Duodenal mucosa (tissue), 2 donors: Measurements from ENCODE around the gene SF3B5.

Experiments
- H3K27ac ChIP-seq: one replicate; pipeline ENCODE4 v1.7.0; 2013; ENCODE audit warnings: low read depth, low read length
- H3K27me3 ChIP-seq, 2 donors: one replicate each; pipeline ENCODE4 v1.7.0; 2013; ENCODE audit warnings: low read length in 2 of 2, control low read depth in 1 of 2; ENCODE audit not compliant: insufficient read depth in 2 of 2, control insufficient read depth in 1 of 2
- H3K36me3 ChIP-seq, 2 donors: one replicate each; pipeline ENCODE4 v1.7.0; 2013; ENCODE audit warnings: low read length in 2 of 2, control low read depth in 1 of 2; ENCODE audit not compliant: insufficient read depth in 2 of 2, control insufficient read depth in 1 of 2
- H3K4me1 ChIP-seq, 2 donors: one replicate each; pipeline ENCODE4 v1.7.0; 2013; ENCODE audit warnings: low read length in 2 of 2, control low read depth in 1 of 2; ENCODE audit not compliant: insufficient read depth in 2 of 2, control insufficient read depth in 1 of 2
- H3K4me3 ChIP-seq, 2 donors: one replicate each; pipeline ENCODE4 v1.7.0; 2013; ENCODE audit warnings: low read length in 2 of 2, low read depth in 1 of 2
- H3K9ac ChIP-seq, 2 donors: one replicate each; pipeline ENCODE4 v1.7.0; 2013; ENCODE audit warnings: low read length in 2 of 2, low read depth in 1 of 2
- H3K9me3 ChIP-seq, 2 donors: one replicate each; pipeline ENCODE4 v1.7.0; 2013; ENCODE audit warnings: low read length in 2 of 2, control low read depth in 1 of 2; ENCODE audit not compliant: control insufficient read depth in 1 of 2

The SF3B5 gene

GRCh38 chr6:144110210-144110609 is 14.8 kb upstream of the SF3B5 start:
- H3K4me3 ChIP-seq, result no peak overlapping the region
- H3K9ac ChIP-seq, result no peak overlapping the region
- no peaks in the 10 kb centered on the region for H3K27me3 ChIP-seq
- H3K27ac ChIP-seq, result no peak overlapping the region
- no peaks in the 10 kb centered on the region for H3K9me3 ChIP-seq
- no peaks in the 10 kb centered on the region for H3K4me1 ChIP-seq
- no peaks in the 10 kb centered on the region for H3K36me3 ChIP-seq

GRCh38 chr6:144106206-144106605 is 10.8 kb upstream of the SF3B5 start:
- Histone ChIP-seq H3K9ac (no peak overlapping the region), H3K27me3 (no peaks in the 10 kb centered on the region), H3K9me3 (no peaks in the 10 kb centered on the region), H3K4me3 (no peak overlapping the region), H3K36me3 (no peaks in the 10 kb centered on the region), H3K27ac (no peak overlapping the region), H3K4me1 (no peaks in the 10 kb centered on the region)

GRCh38 chr6:144104898-144105487 is 9.6 kb upstream of the SF3B5 start:
- Histone ChIP-seq H3K27me3 (no peaks in the 10 kb centered on the region), H3K4me1 (no peaks in the 10 kb centered on the region), H3K9ac (no peak overlapping the region), H3K36me3 (no peaks in the 10 kb centered on the region), H3K4me3 (no peak overlapping the region), H3K9me3 (no peaks in the 10 kb centered on the region), H3K27ac (no peak overlapping the region)

GRCh38 chr6:144104488-144104887 is 9.1 kb upstream of the SF3B5 start:
- H3K27ac ChIP-seq, result no peak overlapping the region
- no peak overlapping the region for H3K4me3 ChIP-seq
- H3K9ac ChIP-seq, result no peak overlapping the region
- H3K4me1 ChIP-seq, result no peaks in the 10 kb centered on the region
- no peaks in the 10 kb centered on the region for H3K36me3 ChIP-seq
- no peaks in the 10 kb centered on the region for H3K27me3 ChIP-seq
- no peaks in the 10 kb centered on the region for H3K9me3 ChIP-seq

GRCh38 chr6:144103026-144103563 is 7.7 kb upstream of the SF3B5 start:
- no peaks in the 10 kb centered on the region for H3K4me1 ChIP-seq
- no peak overlapping the region for H3K27ac ChIP-seq
- H3K4me3 ChIP-seq, result no peak overlapping the region
- no peaks in the 10 kb centered on the region for H3K27me3 ChIP-seq
- no peaks in the 10 kb centered on the region for H3K9me3 ChIP-seq
- no peaks in the 10 kb centered on the region for H3K36me3 ChIP-seq
- no peak overlapping the region for H3K9ac ChIP-seq

GRCh38 chr6:144098993-144099392 is 3.6 kb upstream of the SF3B5 start:
- no peak overlapping the region for H3K27ac ChIP-seq
- no peaks in the 10 kb centered on the region for H3K27me3 ChIP-seq
- no peak overlapping the region for H3K4me3 ChIP-seq
- H3K9me3 ChIP-seq, result no peaks in the 10 kb centered on the region
- H3K4me1 ChIP-seq, result peaks cover 5 to 9% of the 10 kb centered on the region in 2 donors
- no peak overlapping the region for H3K9ac ChIP-seq
- no peaks in the 10 kb centered on the region for H3K36me3 ChIP-seq

- no peaks in the 10 kb centered on the region for H3K27me3 ChIP-seq
- H3K4me3 ChIP-seq, result peak overlapping the region; percentile 100
- H3K9ac ChIP-seq, result peak overlapping the region; percentile 88 to 100
- H3K27ac ChIP-seq, result peak overlapping the region; percentile 69
- peaks cover 7 to 15% of the 10 kb centered on the region in 2 donors for H3K4me1 ChIP-seq
- no peaks in the 10 kb centered on the region for H3K36me3 ChIP-seq
- no peaks in the 10 kb centered on the region for H3K9me3 ChIP-seq
Measured at GRCh38 chr6:144094731-144095133, 641 bp downstream of the SF3B5 start.

- Histone ChIP-seq H3K9me3 (no peaks in the 10 kb centered on the region), H3K9ac (no peak overlapping the region), H3K36me3 (no peaks in the 10 kb centered on the region), H3K4me3 (peak overlapping the region; percentile 100), H3K27me3 (no peaks in the 10 kb centered on the region), H3K4me1 (peaks cover 7 to 15% of the 10 kb centered on the region in 2 donors), H3K27ac (no peak overlapping the region)
Measured at GRCh38 chr6:144093658-144094057, 1.7 kb downstream of the SF3B5 start.

GRCh38 chr6:144093236-144093635 is 2.1 kb downstream of the SF3B5 start:
- peak overlapping the region in 1 of 2 donors; percentile 100 for H3K4me3 ChIP-seq
- H3K4me1 ChIP-seq, result peaks cover 7 to 15% of the 10 kb centered on the region in 2 donors
- H3K27me3 ChIP-seq, result no peaks in the 10 kb centered on the region
- no peaks in the 10 kb centered on the region for H3K9me3 ChIP-seq
- no peaks in the 10 kb centered on the region for H3K36me3 ChIP-seq
- H3K27ac ChIP-seq, result no peak overlapping the region
- H3K9ac ChIP-seq, result no peak overlapping the region

- Histone ChIP-seq H3K9me3 (no peaks in the 10 kb centered on the region), H3K27me3 (no peaks in the 10 kb centered on the region), H3K4me3 (no peak overlapping the region), H3K9ac (no peak overlapping the region), H3K36me3 (no peaks in the 10 kb centered on the region), H3K27ac (no peak overlapping the region), H3K4me1 (peaks cover 7 to 15% of the 10 kb centered on the region in 2 donors)
Measured at GRCh38 chr6:144090384-144090783, 5.0 kb downstream of the SF3B5 start.
